NCI-H1048 (cell line): ENCODE measurements around the gene SIX1.
A peak's percentile ranks its signal among the peaks of the same experiment; 100 is the strongest.

Experiments used
- DNase-seq: peaks from one replicate; lab custom pipeline; 2025; lab: John Stamatoyannopoulos, UW

SIX1 gene

GRCh38 chr14:60648934-60649874 lies at the start of gene SIX1:
Gene SIX1 (minus strand): TSS chr14:60649477. CDS start chr14:60649189, 288 bp downstream.
- peak; percentile 59 for DNase-seq

- DNase-seq, result no peak
Observed at GRCh38 chr14:60695327-60695726, 46.0 kb upstream of the SIX1 start.

DNA sequence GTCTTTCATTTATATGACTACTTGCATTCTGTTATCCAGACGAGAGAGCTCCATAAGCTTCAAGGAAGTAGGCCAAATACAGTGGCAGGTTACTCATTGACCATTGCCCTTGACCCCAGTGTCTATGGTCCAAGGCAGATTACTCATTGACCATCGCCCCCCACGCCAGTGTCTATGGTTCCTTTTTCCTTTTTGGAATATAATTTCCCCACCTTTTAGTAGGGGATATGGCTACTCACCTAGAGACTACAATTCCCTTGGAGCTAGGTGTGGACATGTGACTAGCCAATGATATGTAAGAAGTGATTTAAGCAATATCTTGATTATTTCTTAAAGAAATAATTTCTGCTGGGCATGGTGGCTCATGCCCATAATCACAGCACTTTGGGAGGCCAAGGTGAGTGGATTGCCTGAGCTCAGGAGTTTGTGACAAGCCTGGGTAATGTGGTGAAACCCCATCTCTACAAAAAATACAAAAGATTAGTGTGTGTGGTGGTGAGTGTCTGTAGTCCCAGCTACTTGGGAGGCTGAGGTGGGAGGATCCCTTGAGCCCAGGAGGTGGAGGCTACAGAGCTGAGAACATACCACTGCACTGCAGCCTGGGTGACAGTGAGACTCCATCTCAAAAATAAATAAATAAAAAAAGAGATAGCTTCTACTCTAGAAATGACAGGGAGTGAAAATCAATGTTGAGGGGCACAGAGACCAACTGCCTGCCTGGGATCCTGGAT lies 42.3 kb upstream of the SIX1 start:
- DNase-seq, result no peak

GRCh38 chr14:60686865-60687264 lies 37.6 kb upstream of the SIX1 start:
- DNase-seq, result no peak

GRCh38 chr14:60684203-60684602 lies 34.9 kb upstream of the SIX1 start:
- no peak for DNase-seq

GRCh38 chr14:60681271-60681670 lies 32.0 kb upstream of the SIX1 start:
- DNase-seq, result no peak

GRCh38 chr14:60680511-60680910 lies 31.2 kb upstream of the SIX1 start:
- no peak for DNase-seq

GRCh38 chr14:60679566-60680258 lies 30.4 kb upstream of the SIX1 start:
- DNase-seq, result no peak

DNA sequence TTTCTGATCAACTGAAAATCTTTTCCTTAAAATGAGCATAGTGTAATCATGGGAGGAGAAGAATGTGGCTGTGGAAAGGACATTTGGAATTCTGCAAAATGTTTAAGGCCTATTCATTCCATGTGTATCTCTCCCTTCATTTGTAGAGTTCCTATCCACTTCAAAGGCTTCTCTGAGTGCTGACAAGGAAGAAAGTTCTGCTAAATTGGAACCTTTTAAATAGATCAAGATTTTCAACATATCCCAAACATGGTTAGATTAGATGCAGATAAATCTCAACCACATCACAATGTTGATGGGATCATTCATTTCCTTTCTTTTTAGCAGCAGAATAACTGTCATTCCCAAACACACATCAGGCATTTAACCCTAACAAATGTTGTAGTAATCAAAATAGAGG lies 28.4 kb upstream of the SIX1 start:
- no peak for DNase-seq

DNA sequence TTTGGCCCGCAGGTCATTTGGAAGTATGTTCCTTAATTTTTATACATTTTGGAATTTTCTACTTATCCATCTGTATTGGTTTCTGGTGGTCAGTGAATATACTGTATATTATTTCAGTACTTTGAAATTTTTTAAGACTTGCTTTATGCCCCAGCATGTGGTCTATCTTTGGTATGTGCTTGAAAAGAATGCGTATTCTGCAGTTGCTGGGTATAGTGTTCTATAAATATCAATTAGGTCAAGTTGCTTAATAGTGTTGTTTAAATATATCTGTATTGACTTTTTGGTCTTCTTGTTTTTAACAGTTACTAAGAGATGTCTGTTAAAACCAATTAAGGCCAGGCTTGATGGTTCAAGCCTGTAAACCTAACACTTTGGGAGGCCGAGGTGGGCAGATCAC lies 21.7 kb upstream of the SIX1 start:
- no peak for DNase-seq

- DNase-seq, result no peak
Observed at GRCh38 chr14:60668431-60669112, 19.3 kb upstream of the SIX1 start.

GRCh38 chr14:60665177-60665550 lies 15.9 kb upstream of the SIX1 start:
- DNase-seq, result no peak

DNA sequence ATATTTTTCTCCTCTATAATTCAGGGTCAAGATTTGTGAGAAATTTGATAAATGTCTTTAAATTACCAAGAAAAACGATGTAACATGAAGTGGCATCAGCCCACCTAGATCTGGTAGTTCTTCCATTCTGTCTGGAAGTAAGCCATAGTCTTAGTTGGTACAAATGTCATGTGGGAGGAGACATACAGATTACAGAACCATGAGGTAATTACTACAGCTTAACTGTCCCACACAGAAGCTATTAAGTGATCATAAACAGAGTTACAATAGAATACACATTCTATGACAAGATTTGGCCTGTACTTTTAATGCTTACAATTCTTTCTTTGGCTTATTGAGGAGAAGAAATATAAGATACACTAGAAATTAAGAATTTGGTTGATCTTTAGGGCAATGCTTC lies 13.7 kb upstream of the SIX1 start:
- no peak for DNase-seq

- DNase-seq, result no peak
Observed at GRCh38 chr14:60661721-60662120, 12.4 kb upstream of the SIX1 start.

DNA sequence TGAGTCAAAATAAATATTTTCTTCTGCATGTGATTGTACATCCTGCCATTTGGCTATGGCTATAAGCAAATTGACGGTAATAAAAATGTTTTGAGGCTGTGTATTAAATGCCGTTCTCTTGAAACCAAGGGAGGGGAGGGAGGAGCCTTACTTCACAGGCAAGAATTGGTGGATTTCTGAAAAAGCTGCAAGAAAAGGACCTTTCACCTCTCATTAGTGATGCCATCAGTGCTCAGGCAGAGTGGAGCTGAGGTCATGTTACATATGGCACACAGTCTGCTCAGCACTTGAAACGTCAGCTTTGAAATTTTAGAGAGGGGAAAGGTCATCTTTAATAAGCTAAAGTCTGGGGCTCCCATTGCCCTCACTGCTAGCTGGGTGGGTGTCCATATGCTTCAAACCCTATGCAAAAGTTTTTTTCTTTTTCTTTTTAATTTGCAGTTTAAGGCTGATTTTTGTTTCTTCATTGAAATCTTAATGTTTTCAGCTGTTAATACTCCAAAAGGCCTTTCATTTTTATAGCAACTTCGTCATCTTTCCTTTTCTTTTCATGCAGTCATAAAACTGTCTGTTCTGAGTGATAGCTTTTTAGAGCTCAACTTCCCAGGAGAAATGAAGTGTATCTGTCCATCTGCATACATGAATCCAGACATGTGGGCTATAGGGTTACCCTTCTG lies 9.8 kb upstream of the SIX1 start:
- no peak for DNase-seq

DNA sequence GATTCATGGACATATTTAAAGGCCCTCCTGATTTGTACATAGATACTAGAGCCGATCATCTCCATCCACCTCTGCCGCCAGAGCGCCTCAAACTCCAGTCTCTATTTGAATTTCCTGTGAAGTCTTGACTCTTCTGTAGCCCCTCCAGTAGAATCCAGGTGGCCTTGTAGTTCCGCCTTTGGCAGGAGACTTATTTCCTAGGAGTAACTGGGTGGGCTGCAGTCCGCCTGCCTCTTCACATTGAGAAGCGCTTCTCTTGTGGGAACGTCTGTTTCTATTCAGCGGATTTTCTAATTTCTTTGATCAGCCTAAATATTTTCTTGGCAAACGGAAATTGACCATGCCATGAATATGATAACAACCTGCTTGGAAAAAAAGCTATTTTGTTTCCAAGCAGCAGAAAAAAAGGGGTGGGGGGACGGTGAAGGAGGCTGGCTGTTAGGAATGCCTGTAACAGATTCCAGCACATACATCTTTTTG lies 9.0 kb upstream of the SIX1 start:
- DNase-seq, result no peak

- no peak for DNase-seq
Observed at GRCh38 chr14:60657456-60658210, 8.4 kb upstream of the SIX1 start.

GRCh38 chr14:60656686-60657455 lies 7.6 kb upstream of the SIX1 start:
- no peak for DNase-seq

- DNase-seq, result no peak
Observed at GRCh38 chr14:60655898-60656685, 6.8 kb upstream of the SIX1 start.
